ENCODE data around the gene AHI1. TPM values are rescaled to one million over a fixed set of nuclear protein-coding genes. Genes with fewer than 3 reads are reported as not detected.
"Not testable (repeated sequence)": the region's sequence is repeated elsewhere in the genome, so short reads cannot be mapped to it uniquely, and the experiment has no call there.

The AHI1 gene
- total RNA-seq, 1 donor from 2014 or later = 13.3 TPM

- DNase-seq (ENCODE audit: low spot score) = no peak
- intact Hi-C loops (cut with DNase I) = no loop called here
Observed at GRCh38 chr6:135358251-135358821, 139.2 kb downstream of the AHI1 start.

- no peak for DNase-seq (ENCODE audit: low spot score)
- intact Hi-C loops (cut with DNase I) = no loop called here
Observed at GRCh38 chr6:135354407-135354806, 143.1 kb downstream of the AHI1 start.

- intact Hi-C loops (cut with DNase I) = no loop called here
- no peak for DNase-seq (ENCODE audit: low spot score)
Observed at GRCh38 chr6:135353113-135353512, 144.4 kb downstream of the AHI1 start.

GRCh38 chr6:135351635-135352034 lies 145.9 kb downstream of the AHI1 start:
- intact Hi-C loops (cut with DNase I) = no loop called here
- DNase-seq (ENCODE audit: low spot score) = no peak

- no peak for DNase-seq (ENCODE audit: low spot score)
- intact Hi-C loops (cut with DNase I) = no loop called here
Observed at GRCh38 chr6:135347887-135348286, 149.7 kb downstream of the AHI1 start.

- DNase-seq (ENCODE audit: low spot score) = no peak
- intact Hi-C loops (cut with DNase I) = no loop called here
Observed at GRCh38 chr6:135346747-135347146, 150.8 kb downstream of the AHI1 start.

- intact Hi-C loops (cut with DNase I) = no loop called here
- no peak for DNase-seq (ENCODE audit: low spot score)
Observed at GRCh38 chr6:135344526-135344925, 153.0 kb downstream of the AHI1 start.

GRCh38 chr6:135339920-135340319 lies 157.6 kb downstream of the AHI1 start:
- intact Hi-C loops (cut with DNase I); DNase-seq (ENCODE audit: low spot score): not testable (repeated sequence)

GRCh38 chr6:135334169-135334568 lies 163.4 kb downstream of the AHI1 start:
- intact Hi-C loops (cut with DNase I) = no loop called here
- DNase-seq (ENCODE audit: low spot score) = no peak

GRCh38 chr6:135331002-135331401 lies 166.5 kb downstream of the AHI1 start:
- DNase-seq (ENCODE audit: low spot score) = no peak
- intact Hi-C loops (cut with DNase I) = no loop called here

GRCh38 chr6:135329851-135330803 lies 167.4 kb downstream of the AHI1 start:
- intact Hi-C loops (cut with DNase I) = no loop called here
- DNase-seq (ENCODE audit: low spot score) = no peak

- no peak for DNase-seq (ENCODE audit: low spot score)
Observed at GRCh38 chr6:135328136-135328535, 169.4 kb downstream of the AHI1 start.

GRCh38 chr6:135325624-135326424 lies 171.7 kb downstream of the AHI1 start:
- no peak for DNase-seq (ENCODE audit: low spot score)
- intact Hi-C loops (cut with DNase I) = no loop called here

More at GRCh38 chr6:135328136-135328535, 169.4 kb downstream of the AHI1 start:
- intact Hi-C loops (cut with DNase I) = no loop called here

GRCh38 chr6:135324531-135324930 lies 173.0 kb downstream of the AHI1 start:
- intact Hi-C loops (cut with DNase I) = no loop called here

GRCh38 chr6:135323979-135324378 lies 173.6 kb downstream of the AHI1 start:
- DNase-seq (ENCODE audit: low spot score) = no peak
- intact Hi-C loops (cut with DNase I) = no loop called here

More at GRCh38 chr6:135324531-135324930, 173.0 kb downstream of the AHI1 start:
- no peak for DNase-seq (ENCODE audit: low spot score)

- no peak for DNase-seq (ENCODE audit: low spot score)
- intact Hi-C loops (cut with DNase I) = no loop called here
Observed at GRCh38 chr6:135323202-135323668, 174.3 kb downstream of the AHI1 start.

- intact Hi-C loops (cut with DNase I) = no loop called here
- DNase-seq (ENCODE audit: low spot score) = no peak
Observed at GRCh38 chr6:135322427-135323201, 174.9 kb downstream of the AHI1 start.

GRCh38 chr6:135320721-135321621 lies 176.6 kb downstream of the AHI1 start:
- DNase-seq (ENCODE audit: low spot score) = no peak
- intact Hi-C loops (cut with DNase I) = no loop called here
